Effector CD4-positive, alpha-beta T cell (primary cell): ENCODE data around the gene CXCL12. TPM values are rescaled to one million over a fixed set of nuclear protein-coding genes. Genes with fewer than 3 reads are reported as not detected.

Experiments
- DNase-seq: peaks from one replicate; pipeline ENCODE4 v3.0.0-alpha.2; 2020
- total RNA-seq: gene quantifications from one replicate; lab custom pipeline; 2026; lab: John Stamatoyannopoulos, UW

The CXCL12 gene
- total RNA-seq: not detected

DNA sequence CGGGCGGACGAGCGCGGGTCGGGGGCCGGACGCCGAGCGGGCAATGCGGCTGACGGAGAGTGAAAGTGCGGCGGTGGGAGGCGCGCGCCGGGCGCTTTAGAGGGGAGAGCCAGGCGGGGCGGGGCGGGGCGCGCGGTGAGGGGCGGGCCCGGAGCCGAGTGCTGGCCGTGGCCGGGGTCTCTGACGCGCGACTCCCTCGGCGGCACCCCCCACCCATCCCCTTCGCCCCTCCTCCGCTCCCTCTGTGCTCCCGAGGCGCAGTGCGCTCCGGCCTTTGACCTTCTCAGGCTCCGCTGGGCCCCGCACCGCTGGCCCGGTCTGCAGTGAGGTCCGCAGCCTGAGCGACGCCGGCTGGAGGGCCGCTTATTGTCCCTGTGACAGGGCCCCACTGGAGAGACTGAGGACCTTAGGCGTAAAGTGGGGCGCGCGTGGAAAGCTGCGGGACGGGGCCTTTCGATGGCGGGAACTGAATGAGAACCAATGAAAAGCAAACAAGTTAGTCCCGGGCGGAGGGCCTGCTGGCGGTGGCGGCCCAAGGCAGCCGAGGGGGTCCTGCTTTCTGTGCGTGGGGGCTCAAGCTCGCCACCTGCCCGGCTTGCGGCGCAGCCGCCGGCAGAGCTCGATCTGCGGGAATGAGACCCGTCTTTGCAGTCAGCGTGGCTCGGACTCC, at the start of gene CXCL12:
TSS of gene CXCL12 (minus strand) at position 72 of the 670 bp plus-strand sequence. CDS start 92 bp downstream, outside the sequence.
- DNase-seq: no peak

DNA sequence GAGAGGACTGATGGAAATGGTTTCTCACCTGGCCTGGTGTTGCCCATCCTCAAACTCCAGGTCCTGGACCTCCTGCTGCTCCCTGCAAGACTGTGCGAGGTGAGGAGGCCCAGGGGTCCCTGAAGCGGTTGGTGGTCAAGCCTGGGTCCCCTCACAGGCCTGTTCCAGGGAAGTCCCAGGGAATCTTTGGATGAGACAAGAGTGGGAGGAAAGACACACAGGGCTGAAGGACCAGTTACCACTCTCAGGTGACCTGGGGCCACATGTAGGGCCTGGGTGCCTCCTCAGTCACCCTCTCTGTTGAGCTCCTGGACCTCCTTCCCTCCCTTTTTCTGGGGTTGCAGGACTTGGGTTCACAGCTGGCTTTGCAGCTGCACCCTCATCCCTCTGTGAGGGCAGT, 42.6 kb upstream of the CXCL12 start:
- no peak for DNase-seq

DNA sequence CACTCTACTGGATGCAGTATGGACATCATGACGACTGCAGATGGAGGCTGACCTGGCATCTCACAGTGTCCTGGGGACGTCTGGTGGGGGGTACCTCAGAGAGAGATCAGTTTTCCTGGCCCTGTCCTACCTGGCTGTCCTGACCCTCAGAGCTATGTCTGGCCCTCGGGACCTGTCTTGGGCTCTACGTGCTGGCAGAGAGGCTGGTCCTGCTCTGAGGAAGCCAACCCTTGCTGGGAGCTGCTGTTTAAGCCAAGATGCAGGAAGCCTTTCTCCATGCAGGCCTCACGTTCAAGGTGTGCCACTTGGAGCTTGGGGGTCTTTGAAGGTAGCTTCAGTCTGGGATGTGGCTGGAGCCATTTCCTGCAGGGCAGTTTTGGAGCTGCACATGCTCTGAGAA, 42.1 kb upstream of the CXCL12 start:
- no peak for DNase-seq

DNA sequence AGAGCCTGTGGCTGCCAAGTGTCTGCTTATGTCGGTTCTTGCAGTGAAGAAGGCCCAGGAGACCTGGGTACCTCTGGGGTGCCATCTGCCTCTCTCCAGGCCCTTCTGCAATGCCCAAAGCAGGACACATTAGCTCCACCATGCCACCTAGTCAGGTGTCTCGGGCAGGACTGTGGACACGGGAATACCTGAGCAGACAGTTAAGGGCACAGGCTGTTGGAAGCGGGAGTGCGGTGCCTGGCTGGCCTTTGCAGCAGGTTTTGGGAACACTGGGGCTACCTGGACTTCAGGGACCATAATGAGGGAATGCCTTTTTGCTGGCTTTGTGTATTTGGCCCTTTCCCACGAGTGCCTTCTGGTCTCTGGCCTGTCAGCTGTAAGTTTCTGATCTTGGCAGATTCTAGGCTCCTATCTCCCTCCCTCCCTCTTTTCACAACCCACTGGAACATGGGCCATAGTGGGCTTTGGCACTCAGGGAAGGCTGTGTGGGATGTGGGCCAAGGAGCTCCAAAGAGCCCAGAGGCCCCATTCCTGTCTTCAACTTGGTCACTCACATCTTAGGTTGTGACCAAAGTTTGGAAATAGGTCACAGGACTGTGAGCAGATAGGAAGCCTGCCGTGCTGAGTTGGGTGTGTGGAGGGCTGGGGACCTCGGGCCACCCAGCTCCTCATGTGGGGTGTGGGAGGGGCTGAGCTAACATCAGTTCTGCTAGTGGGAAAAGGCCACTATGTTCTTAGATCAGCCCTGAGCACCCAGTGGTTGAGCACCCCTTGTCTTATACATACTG, 41.5 kb upstream of the CXCL12 start:
- no peak for DNase-seq

DNA sequence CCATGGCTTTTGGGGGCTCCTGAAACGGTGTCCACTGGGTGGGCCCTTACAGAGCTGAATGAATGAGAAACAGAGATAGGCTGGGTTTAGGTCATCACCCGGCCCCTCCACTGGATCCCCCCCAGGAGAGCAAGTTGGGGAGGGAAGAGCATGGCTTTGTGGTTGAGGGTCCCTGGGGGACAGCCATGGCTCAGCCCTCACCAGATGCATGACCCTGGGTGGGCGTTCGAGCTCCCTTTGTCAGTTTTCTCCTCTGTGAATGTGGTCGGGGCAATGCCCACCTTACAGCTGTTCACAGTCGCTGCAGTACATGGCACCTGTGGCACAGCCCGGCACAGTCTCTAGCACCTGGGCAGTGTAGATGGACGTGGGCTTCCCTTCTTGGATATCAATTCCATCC, 40.6 kb upstream of the CXCL12 start:
- no peak for DNase-seq

DNA sequence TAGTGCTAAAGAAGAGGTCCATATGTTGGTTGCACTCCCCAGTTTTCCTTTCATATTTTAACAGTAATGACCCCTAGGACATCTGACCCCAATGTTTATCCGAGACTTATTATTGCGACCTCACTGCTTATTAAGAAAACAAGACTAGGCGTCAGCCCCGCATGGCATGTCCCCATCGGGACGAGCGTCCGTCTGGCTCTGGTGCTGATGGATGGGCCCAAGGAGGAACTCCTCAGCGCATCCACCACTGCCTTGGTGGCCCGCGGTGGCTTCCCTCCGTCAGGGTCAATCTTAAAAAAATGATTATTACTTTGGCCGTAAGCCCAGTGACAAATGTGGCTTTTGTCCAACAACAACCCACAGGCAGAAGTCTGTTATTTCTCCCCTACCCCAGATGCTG, 40.1 kb upstream of the CXCL12 start:
- DNase-seq: no peak

DNA sequence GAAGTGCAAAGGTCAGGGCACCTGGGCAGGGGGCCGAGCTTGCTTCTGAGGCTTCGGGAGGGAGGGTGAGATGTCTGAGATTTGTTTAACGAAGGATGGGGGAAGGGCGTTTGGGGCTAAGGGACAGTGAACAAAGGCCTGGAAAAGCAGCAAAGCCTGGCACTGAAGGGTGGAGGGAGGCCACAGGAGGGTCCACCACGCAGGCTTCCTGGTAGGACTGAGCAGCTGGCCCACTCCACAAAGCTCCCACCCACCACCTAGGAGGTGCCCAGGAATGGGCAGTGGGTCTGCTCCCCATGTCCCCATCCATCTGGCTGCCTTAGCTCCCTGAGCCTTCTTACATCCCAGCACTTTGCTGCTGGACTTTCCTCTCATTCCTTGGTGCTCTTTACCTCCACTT, 39.4 kb upstream of the CXCL12 start:
- DNase-seq: no peak

DNA sequence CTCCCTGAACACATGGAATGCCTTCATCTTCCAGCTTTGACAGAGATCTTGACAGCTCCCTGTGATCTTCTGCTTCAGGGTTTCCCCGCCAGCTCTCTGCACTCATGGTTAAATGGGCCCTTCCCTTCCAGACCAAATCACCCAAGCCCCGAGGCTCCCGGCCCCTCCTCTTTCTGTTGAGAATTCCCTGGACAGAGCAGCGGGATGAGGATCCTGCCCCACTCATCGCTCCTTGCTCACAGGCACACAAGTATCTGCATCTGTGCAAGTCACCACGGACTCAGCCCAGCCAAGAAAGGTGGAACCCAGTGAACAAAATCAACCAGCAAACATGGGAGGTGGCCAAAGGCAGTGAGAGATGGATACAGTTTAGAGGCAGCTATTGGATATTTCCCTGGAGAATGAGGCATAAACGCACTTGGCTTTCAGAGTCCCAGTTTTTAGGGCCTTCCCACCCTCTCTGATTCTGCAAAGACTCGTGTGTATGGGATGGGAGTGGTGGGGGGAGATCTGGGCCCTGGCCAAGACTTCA, 37.7 kb upstream of the CXCL12 start:
- DNase-seq: no peak

DNA sequence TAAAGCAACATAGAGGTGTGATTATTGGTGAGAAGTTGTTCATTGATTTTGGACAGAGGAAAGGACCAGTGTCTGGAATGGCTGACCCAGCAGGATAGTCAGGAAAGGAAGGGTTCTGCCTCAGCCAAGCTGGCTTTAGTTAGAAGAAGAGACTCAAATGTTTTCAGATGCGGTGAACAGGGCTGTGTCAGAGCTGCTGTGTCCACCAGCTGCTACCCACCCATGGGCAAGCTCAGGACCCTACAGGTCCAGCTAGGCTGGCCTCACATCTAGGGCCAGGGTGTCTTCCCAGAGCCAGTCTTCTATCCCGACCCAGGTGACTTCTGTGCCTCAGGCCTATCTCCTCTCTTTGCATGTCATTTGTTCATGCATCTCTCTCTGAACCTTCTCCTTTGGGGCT, 37.3 kb upstream of the CXCL12 start:
- no peak for DNase-seq

DNA sequence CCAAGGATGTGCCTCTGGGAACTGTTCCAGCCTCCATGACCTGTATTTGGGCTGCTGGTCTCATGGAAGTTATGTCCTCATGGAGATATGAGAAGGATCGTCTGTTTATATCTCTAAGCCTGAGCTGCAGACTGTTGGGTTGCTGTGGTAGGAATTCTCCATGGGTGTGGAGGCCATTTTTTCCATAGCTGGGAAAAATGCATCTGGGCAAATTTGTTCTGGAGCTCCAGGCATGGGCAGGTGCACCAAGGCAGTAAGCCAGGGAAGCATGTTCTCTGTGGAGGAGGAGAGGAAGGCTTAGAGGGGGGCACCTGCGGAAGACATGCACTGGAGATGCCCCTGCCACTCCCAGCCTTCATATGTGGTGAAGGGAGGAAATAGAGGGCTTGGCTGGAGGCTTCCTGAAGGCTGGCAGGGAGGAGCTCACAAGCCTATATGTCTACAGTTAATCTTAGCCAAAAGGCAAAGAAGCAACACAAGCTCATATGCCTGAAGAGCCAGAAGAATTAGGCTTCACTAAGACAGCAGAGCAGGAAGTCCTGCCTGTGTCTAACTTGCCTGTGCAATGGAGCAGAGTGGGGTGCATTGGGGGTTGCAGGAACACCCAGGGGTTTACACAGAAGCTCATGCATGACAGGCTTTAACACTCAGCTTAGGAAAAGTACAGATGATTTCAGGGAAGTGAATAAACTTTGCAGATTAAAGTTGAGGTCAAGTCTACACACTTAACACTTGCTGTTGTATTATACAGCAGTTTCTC, 35.1 kb upstream of the CXCL12 start:
- no peak for DNase-seq

DNA sequence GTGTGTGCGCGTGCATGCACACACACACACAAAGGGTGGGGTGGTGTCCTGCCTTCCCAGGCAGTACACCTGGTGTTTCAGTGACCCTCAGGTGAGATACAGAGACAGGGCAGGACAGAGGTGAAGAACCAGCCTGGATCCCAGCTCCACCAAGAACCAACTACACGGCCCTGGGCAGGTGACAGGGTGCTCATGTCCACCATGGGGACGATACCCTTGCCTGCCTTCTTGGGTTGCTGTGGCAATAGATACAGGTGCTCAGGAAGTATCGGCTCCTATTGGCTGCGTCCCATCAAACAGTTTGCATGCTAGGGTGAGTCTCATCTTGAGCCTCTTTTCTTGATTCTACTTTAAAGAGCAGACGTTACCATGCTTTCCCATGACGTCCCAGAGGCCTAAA, 33.7 kb upstream of the CXCL12 start:
- no peak for DNase-seq

DNA sequence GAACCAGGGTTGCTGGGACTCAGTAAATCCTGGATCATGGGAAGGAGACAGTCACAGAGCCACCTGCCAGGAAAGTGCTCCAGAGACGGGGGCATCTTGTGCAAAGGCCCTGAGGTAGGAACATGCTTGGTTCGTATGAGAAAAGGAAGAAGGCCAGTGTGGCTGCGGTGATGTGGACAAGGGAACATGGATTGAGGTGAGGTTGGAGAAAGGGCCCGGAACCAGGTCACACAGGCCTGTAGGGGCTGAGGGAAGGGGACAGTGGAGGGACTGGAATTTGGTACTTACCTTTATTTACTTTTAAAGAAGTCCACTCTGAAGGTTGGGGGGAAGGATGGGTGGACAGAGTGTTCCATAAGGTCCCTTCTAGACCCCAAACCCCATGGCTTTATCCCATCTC, 32.9 kb upstream of the CXCL12 start:
- DNase-seq: no peak

DNA sequence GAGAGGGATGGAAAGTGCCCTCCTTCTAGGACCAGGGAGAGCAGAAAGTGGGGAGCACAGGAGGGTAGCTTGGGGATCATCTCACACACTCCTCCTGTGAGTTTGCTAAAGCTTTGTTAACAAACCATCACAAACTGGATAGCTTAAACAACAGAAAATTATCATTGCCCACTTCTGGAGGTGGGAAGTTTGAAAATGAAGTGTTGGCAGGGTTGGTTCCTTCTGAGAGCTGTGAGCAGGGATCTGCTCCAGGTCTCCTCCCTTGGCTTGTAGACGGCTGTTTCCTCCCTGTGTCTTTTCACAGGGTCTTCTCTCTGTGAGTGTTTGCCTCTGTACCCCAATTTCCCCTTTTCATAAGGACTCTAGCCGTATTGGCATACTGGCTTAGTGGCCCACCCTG, 32.0 kb upstream of the CXCL12 start:
- no peak for DNase-seq

DNA sequence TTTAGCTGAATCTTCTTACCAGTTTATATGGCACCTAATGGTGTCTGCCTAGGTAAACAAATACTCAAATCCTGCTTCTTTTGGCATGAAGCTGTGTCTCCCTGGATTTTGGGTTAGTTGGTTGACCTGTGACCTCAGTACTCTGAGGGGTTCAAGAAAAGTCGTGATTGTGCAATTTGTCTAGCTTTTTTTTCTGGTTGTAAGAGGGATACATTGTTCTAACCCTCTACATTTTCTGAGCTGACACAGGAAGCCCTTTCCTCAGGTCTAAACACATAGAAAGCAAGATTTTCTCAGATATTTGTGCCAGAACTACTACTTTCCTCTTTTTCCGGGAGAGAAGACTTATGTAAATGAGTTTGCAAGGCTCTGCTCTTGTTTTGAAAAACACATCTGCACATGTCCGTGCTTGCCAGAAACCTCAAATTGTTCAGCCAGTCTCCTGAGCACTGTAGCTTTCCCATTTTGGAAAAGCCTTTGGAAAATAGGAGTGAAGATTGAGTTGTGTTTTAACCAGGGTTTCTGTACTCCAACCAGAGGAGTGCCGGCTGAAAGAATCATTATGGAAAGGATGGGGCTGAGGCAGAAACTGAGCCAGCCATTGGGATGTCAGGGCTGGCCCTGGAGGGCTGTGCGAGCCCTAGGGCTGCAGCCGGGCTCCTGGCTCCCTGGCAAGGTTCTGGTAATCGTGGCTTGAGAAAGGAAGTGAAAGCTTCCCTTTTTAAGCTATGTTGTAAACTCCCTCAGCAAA, 31.3 kb upstream of the CXCL12 start:
- no peak for DNase-seq

DNA sequence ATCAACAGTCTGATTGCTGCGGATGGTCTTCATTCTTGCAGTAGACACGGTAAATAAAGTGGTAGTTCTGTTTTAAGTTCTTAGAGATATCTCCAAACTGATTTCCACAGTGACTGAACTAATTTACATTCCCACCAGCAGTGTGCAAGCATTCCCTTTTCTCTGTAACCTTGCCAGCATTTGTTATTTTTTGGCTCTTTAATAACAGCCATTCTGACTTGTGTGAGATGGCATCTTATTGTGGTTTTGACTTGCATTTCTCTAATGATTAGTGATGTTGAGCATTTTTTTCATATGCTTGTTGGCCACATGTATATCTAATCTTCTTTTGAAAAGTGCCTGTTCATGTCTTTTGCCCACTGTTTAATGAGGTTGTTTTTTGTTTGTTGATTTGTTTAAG, 30.2 kb upstream of the CXCL12 start:
- no peak for DNase-seq

DNA sequence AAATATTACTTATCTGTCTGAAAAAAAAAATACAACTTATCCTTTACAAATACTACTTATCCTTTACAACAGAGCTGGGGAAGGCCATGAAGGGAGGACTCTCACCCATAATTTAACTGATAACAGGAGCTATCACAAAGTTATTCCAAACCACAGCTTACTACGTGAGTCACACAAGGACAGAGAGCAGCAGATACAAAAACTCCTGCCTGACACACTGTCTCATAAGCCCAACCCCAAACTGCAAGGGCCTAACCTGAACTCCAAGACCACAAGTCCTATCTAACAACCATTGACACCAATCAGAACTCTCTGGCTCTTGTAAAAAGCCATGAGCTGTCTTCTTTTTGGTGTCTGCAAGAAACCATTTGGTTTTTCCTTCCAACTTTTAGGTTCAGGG, 28.5 kb upstream of the CXCL12 start:
- DNase-seq: no peak

DNA sequence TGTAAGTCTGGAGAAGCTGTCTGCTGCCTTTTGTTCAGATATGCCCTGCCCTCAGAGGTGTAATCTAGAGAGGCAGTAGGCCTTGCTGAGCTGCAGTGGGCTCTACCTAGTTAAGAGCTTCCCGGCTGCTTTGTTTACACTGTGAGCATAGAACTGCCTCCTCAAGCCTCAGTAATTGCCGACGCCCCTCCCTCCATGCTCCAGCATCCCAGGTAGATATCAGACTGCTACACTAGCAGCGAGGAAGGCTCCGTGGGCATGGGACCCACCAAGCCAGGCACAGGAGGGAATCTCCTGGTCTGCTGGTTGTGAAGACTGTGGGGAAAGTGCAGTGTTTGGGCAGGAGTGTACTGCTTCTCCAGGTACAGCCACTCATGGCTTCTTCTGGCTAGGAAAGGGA, 26.4 kb upstream of the CXCL12 start:
- DNase-seq: no peak

DNA sequence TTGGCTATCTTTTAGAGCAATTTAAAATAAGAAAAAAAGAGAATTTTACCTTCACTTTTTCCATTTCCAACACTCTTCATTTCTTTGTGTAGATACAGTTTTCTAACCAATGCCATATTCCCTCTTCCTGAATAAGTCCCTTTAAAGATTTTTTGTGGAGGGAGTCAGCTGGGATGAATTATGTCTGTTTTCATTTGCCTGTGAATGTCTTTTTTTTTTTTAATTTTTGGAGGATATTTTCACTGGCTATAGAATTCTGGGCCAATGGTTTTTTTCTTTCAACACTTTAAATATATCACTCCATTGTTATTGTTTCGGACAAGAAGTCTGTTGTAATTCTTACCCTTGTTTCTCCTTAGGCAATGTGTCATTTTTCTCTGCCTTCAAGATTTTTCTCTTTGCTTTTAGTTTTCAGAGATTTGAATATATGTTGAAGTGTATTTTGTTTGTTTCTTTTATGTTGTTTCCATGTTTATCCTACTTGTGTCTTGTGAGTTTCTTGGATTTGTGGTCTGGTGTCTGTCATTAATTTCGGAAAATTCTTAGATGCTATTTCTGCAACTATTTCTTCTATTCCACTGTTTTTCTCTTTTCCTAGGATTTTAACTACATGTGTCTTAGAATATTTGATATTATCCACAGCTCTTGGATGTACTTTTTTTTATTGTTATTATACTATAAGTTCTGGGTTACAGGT, 20.0 kb upstream of the CXCL12 start:
- DNase-seq: no peak

DNA sequence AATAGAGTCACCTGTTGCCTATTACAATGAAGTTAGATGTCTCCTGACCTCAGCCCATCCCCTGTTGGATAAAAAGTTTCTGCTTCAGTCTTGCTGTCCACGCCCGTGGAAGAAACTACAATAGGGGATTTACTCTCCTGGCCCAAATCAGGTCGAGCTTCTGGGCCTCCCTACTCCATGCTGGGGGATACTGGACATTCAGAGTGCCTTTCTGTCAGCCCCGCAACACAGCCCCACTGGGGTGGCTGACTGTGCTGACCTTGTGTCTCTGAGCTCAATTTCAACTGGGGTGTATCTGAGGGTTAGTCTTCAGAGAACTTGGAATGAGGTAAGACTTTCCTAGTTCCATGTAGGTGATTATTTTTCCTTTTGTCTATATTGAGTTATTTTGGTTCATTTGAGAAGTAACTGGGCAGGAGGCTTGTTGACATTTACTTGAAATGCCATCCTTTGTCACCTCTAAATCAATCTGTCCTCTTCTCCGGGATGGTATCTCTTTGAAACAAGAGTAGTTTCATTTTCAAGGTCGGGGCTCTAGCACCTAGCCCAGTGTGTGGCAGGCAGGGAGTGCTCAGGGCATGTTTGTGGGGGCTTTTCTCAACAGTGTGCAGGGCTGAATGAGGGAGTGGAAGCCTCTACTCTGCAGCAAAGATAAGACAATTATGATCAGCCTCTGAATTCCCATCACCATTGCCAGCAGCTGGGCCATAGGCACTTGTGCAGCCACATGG, 17.7 kb upstream of the CXCL12 start:
- no peak for DNase-seq

DNA sequence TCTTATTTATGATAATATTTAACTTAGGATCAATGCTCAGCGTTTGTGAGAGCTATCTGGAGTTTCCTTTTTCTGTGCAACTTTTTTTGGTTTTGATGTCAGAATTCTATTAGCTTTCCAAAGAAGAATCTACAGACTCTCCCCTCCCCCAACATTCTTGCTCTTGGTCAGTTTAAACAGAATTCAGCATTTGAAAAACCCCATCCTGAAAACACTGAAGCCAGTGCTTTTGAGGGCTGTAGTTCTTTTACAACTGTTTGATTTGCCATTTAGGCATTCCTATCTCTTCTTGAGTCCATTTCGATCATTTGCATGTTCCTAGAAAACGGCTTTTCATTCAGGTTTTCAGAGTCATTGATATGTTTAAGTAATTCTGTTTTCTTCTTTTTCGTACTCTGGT, 15.6 kb upstream of the CXCL12 start:
- DNase-seq: no peak

DNA sequence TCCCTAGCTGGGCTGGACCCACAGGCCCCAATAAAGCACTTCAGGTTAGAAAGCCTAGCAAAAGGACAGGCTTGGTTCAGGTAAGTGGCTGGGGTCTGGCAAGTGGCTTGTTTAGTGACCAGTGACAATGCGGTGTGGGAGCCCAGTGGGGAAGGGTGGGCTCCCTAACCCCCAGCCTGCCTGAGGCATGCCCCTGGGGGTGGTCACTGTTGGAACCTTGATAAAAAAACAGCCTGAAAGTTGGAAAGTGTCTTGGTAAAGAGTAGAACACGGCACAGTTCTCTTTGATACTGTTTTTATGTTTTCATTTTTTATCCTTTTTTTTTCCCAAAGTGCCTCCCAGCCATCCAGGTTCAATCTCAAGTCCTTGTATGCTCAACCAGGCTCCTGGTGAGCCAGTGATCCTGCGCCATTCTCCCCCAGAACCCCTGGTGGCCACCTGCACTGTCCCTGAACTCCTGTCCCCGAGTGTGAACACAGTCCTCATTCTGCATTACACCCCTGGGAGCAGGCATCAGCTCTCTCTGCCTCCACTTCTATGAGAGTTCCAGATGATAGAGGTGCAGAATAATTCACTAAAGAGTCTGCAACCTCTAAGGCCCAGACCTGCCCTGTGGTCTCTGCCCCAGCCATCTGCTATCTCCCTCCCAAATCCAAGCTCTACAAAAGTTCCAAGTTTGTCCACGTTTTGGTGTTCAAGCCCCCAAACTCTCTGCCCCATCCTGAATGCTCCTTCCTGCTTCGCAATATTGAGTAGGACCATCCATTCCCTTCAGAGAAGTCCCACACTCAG, 15.0 kb upstream of the CXCL12 start:
- DNase-seq: no peak
